ENCODE measurements around the gene ST7. TPM values are rescaled to one million over a fixed set of nuclear protein-coding genes. Genes with fewer than 3 reads are reported as not detected.

The ST7 gene
- total and polyA plus RNA-seq, 2 experiments from 2014 or later: 9.9 to 18.3 TPM

GRCh38 chr7:117008118-117008885 is 55.0 kb downstream of the ST7 start:
- H3K79me2 ChIP-seq (replicated peaks; ENCODE audit: insufficient read depth): peaks cover 5% of the 10 kb centered on the region; the same call in 1 of the 2 replicates
- TF ChIP-seq STAT1 (IDR thresholded peaks at IDR 0.05; ENCODE audit: unreplicated experiment): no peak
- no peak for TF ChIP-seq ZNF462 (CRISPR knock-in tag; IDR thresholded peaks at IDR 0.05)
- TF ChIP-seq EZH2phosphoT487 (IDR thresholded peaks at IDR 0.05; ENCODE audit: unreplicated experiment): no peak
- TF ChIP-seq ZNF114 (CRISPR knock-in tag; IDR thresholded peaks at IDR 0.05): no peak
- TF ChIP-seq CREB1 (CRISPR knock-in tag; IDR thresholded peaks at IDR 0.05; ENCODE audit: low read depth): no peak
- no peak for TF ChIP-seq POLR2AphosphoS5 (IDR thresholded peaks at IDR 0.05; ENCODE audit: low read depth)
- TF ChIP-seq REST (IDR thresholded peaks at IDR 0.05; ENCODE audit: unreplicated experiment): no peak
- no peak for TF ChIP-seq NANOG (IDR thresholded peaks at IDR 0.05; ENCODE audit: borderline replicate concordance)
- no peak for TF ChIP-seq ZNF331 (CRISPR knock-in tag; IDR thresholded peaks at IDR 0.05; ENCODE audit: low read depth)
- TF ChIP-seq CTCF (conservative IDR thresholded peaks at IDR 0.05; ENCODE audit: low read depth in 2 of 2): no peak
- TF ChIP-seq EZH2 (IDR thresholded peaks at IDR 0.05; ENCODE audit: low read depth, unreplicated experiment): no peak
- no peak for TF ChIP-seq ETS1 (IDR thresholded peaks at IDR 0.05)
- TF ChIP-seq JUNB (IDR thresholded peaks at IDR 0.05; ENCODE audit: unreplicated experiment): no peak
- no peak overlapping the region for H3K4me2 ChIP-seq
- no peaks in the 10 kb centered on the region; the same call in 1 of the 2 replicates for H3K4me1 ChIP-seq (ENCODE audit: insufficient read depth)
- no peaks in the 10 kb centered on the region for H4K20me1 ChIP-seq (replicated peaks; ENCODE audit: insufficient read depth)
- H3F3A ChIP-seq (replicated peaks; ENCODE audit: low read depth): no peaks in the 10 kb centered on the region
- no peaks in the 10 kb centered on the region for H3K36me3 Mint-ChIP-seq (ENCODE audit: low read depth)
- H3K9me3 Mint-ChIP-seq: no peaks in the 10 kb centered on the region
- ATAC-seq (no peak), DNase-seq (ENCODE audit: low spot score) (no peak)
- H3K27ac ChIP-seq (ENCODE audit: low read depth): no peak overlapping the region
- no peaks in the 10 kb centered on the region for H3K9me2 ChIP-seq (ENCODE audit: insufficient read depth)
- H3K4me3 ChIP-seq: no peak overlapping the region
- no peaks in the 10 kb centered on the region for H3K27me3 Mint-ChIP-seq (ENCODE audit: insufficient read depth, low read depth, poor library complexity)
- H3K4me3 Mint-ChIP-seq: no peak overlapping the region
- no peaks in the 10 kb centered on the region for H3K27me3 ChIP-seq (ENCODE audit: insufficient read depth)
- H3K36me3 ChIP-seq (ENCODE audit: insufficient read depth): no peaks in the 10 kb centered on the region
- peaks cover 3% of the 10 kb centered on the region; the same call in 1 of the 3 replicates for H3K4me1 Mint-ChIP-seq
- H2AFZ ChIP-seq: no peak overlapping the region
- no peak overlapping the region for H3K27ac Mint-ChIP-seq
